Fibroblast of the aortic adventitia (primary cell): ENCODE measurements around the gene DGKK. TPM values are rescaled to one million over a fixed set of nuclear protein-coding genes. Genes with fewer than 3 reads are reported as not detected.

Experiments used
- DNase-seq: peaks from one replicate; pipeline ENCODE4 v3.0.0-alpha.2; 2010; ENCODE audit warnings: low read depth
- H3K4me3 ChIP-seq: 2 replicates; pipeline ENCODE4 v1.5.1; 2011; ENCODE audit warnings: low read depth, mild to moderate bottlenecking, control low read depth, low read length, moderate library complexity
- CTCF ChIP-seq: IDR thresholded peaks from 2 replicates; pipeline ENCODE4 v1.5.1; 2011; ENCODE audit warnings: mild to moderate bottlenecking, low read length, control low read depth, inconsistent platforms; ENCODE audit not compliant: insufficient read depth
- total RNA-seq: library from RNA; depleted of rRNA; stranded (reverse); fragments of >200 nt; gene quantifications from 2 replicates; pipeline ENCODE4 v1.2.3, GENCODE V29; 2012; ENCODE audit warnings: low replicate concordance

Gene DGKK
- total RNA-seq, 1 donor: not detected

GRCh38 chrX:50327235-50327634 lies 143.4 kb downstream of the DGKK start:
- H3K4me3 ChIP-seq: no peak overlapping the region
- TF ChIP-seq CTCF: no peak
- no peak for DNase-seq
